Measurements from ENCODE around the gene POU6F1.
"Not testable (repeated sequence)": the region's sequence is repeated elsewhere in the genome, so short reads cannot be mapped to it uniquely, and the experiment has no call there.

Gene POU6F1

DNA sequence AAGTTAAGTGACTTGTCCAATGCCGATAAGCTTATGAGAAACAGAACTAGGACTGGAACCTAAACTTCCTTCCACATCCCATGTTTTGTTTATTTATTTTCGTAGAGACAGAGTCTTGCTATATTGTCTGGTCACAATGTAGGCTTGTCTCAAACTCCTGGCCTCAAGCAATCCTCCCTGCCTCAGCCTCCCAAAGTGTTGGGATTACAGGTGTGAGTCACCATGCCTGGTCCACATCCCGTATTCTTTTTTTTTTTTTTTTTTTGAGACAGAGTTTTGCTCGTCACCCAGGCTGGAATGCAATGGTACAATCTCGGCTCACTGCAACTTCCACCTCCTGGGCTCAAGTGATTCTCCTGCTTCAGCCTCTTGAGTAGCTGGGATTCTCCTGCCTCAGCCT is 9.2 kb upstream of the POU6F1 start:
- DNase-seq = not testable (repeated sequence)

DNA sequence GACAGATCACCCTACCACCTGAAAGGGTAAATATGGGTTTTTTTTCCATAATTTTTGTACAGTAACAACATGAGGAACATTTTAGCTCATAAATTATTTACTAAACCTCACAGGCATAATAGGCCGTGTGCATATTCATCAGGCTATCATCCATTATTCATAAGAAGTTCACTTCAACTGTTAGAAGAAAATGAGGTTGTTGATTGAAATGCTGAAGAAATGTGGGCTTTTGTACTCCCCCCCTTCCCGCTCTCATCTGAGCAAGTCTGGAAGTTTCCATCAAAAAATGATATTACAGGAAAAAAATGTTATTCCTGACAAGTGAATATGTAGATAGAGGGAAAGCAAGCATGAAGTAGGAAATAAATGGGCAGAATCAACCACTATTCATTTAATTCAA is 7.9 kb upstream of the POU6F1 start:
- DNase-seq = no peak

DNA sequence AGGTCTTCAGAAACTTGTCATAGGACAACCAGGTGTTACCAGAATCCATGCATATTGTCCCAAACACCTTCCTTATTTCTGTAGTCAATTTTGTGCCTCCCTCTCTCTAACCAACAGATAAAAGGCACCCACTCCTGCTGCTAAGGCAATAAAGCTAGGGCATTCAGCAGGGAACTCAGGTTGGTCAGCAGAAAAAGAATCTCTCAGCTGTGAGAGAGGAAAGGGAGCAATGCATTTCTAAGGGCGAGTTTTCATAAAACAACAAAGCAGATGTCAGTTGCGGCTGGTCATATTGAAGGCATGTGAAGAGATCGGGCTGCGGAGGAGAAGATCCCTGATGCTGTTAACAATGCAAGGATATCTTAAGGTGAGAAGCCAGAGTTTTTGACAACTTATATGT is 7.4 kb upstream of the POU6F1 start:
- no peak for DNase-seq

DNA sequence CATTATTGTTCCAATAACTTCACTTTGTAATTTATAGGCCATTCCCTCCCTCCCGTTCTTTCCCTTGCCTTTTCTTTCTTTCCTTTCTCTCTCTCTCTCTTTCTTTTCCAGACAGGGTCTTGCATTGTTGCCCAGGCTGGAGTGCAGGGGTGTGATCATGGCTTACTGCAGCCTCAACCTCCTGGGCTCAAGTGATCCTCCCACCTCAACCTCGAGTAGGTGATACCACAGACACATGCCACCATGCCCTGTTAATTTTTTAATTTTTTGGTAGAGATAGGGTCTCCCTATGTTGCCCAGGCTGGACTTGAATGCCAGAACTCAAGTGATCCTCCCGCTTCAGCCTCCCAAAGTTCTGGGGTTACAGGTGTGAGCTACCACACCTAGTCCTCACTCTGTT is 6.8 kb upstream of the POU6F1 start:
- no peak for DNase-seq

DNA sequence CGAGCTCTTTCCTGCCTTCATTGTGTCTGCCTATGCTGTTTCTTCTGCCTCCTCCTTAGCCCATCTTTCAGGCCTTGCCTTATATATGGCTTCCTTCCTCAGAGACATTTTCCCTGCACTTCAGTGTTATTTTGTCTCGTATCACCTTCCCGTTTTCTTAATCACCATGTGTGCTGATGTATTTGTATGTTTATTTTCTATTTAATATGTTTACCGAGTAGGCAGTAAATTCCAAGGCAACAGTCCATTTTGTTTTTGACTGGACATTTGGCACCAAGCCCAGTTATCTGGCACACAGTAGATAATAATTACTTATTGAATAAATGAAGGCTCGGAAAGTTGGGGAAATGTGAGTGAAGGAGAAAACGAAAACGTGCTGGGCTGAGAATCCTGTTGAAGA is 4.6 kb upstream of the POU6F1 start:
- DNase-seq = no peak

DNA sequence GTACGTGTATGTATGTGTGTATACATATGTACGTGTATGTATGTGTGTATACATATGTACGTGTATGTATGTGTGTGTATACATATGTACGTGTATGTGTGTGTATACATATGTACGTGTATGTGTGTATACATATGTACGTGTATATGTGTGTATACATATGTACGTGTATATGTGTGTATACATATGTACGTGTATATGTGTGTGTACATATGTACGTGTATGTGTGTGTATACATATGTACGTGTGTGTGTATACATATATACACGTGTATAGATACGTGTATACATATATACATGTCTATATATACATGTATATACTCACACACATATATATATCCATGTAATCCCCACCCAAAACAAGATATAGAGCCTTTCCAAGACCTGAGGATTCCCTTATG is 2.0 kb upstream of the POU6F1 start:
- DNase-seq = not testable (repeated sequence)

DNA sequence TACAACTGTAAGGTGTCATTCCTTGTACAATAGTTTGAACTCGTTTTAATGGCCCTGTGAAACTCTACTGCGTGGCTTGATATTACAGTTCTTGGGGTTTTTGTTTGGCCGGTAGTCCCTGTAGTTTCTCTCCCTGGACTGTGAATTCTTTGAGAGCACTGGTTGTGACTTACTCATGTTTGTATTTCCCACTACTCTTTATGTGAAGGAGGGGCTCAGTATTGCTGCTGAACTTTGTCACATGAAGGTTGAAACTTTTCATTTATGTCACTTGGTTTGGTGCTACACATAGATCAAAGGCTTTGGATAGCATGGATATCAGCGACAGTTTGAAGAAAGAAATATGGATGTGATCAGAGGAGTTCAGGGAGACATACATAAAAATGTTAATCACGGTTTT is 1.5 kb upstream of the POU6F1 start:
- DNase-seq = no peak

DNA sequence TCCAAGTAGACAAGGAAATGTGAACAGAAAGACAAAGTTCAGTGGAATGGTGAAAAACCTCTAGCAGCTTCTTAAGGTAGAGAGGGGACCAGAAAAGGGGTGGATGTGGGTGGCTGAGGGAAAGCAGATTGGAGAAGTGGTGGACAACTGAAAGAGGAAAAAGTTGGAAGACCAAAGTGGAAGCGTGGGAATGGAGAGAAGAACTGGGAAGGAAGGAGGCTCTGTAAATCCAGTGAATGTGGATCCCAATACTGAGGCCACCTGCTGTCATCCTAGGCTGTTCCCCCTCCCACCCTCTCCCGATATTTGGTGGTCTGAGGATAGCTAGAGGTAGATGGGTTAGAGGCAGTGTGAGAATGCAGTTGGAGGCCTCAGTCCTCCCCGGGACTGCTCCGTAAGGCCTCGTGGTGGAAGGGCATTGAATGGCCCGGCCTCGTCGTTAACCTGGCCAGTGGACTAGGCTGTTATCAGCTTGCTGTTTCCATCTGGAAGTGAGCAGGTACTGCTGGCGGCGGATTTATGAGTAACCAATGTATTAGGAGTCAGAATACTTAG is 822 bp upstream of the POU6F1 start:
- no peak for DNase-seq

DNA sequence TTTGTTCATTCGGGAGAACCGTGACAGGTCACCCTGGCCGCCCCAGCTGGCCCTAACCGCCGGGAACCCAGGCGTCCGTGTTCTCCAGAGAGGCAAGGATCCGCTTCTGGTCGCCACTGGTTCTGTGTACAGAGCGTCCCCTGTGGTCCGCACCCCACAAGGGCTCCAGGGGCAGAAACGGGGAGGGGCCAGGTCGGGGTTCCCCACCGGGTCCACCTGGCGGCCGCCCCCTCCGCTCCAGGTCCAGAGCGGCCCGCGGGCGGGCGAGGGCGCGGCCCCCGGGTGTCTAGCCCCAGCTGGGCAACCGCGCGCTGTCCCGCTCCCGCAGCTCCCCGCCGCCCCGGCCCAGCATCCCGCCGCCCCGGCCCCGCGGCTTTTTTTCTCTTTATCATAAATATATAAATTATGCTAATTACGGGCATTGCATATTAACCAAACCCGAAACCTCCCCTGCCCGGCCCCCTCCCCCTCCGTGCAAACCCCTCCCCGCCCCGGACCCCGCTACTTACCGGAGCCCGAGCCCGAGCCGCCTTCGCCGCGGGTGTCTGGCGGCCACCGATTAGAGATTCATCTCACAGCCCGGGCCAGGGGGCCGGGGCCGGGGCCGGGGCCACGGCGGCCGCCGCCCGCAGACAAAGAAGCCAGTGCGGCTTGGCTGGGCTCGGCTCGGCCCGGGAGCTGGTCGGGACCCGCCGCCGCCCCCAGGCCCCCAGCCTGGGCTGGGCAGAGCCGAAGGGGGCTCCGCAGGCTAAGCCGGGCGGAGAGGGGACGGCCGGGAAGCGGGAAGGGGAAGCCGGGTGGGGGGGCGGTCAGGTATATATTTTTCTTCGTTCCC is 512 bp downstream of the POU6F1 start:
- DNase-seq = peak; percentile 10

DNA sequence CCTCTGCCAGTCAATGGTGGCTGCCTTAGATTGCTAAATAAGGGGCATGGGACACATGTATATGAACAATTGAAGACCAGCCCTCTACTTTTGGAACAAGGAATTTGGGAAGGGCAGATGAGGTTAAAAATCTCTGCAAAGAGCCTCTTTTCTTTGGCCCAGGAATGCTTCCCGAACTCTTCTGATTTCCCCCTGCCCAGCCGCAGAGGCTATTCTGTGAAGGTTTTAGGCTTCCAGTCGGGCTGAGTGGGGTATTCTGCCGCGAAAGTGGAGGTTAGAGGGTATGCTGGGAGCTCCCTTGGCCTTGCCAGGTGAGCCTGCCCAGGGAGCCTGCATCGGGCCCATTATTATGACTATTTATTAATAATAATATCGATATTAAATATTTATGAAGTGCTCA is 1.2 kb downstream of the POU6F1 start:
- no peak for DNase-seq

DNA sequence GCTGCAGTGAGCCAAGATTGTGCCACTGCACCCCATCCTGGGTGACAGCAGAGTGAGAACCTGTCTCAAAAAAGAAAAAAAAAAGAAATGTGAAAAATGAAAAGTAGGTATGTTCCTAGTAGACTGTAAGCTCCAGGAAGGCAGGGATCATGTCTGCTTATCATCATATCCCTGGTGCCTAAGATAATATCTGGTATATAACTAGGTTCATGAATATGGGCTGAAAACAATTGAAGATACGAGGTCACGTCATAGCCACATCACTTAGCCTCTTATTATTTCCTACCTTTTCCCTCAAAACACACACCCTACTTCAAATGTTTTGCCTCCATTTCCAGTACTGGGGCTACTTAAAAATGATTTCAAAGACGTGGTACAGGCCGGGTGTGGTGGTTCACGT is 3.0 kb downstream of the POU6F1 start:
- no peak for DNase-seq

DNA sequence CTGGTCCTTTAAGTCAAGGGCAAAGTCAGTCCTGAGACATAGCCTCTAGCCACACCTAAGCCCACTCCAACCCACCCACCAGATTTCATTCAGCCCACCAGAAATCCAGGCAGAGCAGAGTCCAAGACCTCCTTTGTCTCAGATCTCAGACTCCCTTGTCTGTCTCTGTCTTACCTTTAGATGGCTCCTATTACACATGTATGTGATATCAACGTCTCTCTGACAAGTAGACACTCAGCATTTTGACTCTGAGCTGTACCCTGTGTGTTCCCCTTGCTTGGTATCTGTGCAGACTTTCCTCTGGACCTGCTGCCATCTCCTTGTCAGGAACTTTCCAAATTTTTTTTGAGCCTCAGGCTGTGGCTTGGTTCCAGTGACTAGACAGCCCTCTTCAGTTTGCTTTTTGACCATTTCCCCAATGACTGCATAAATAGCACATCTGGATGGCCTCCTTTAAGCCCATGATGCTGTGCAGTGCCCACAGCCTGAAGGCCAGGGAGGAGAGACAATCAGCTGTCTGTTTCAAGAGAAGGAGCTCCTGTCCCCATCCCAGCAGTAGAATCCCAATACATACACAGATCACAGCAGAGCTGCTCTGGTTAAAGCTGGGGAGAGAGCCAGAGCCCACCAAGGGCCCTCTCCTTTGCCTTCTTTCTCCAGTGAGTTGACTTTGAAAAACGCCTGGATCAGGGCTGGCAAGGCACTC is 7.0 kb downstream of the POU6F1 start:
- DNase-seq = no peak

DNA sequence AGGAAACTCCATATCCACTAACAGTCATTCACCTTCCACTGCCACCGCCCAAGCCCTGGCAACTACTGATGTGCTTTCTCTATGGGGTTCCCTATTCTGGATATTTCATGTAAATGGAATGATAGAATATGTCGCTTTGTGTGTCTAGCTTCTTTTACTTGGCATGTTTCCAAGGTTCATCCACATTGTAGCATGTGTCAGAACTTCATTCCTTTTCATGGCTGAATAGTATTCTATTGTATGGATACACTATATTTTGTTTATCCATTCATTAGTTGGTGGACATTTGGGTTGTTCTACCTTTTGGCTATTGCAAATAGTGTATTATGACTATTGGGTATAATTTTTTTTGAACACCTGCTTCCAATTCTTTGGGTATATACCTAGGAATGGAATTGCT is 8.6 kb downstream of the POU6F1 start:
- no peak for DNase-seq

DNA sequence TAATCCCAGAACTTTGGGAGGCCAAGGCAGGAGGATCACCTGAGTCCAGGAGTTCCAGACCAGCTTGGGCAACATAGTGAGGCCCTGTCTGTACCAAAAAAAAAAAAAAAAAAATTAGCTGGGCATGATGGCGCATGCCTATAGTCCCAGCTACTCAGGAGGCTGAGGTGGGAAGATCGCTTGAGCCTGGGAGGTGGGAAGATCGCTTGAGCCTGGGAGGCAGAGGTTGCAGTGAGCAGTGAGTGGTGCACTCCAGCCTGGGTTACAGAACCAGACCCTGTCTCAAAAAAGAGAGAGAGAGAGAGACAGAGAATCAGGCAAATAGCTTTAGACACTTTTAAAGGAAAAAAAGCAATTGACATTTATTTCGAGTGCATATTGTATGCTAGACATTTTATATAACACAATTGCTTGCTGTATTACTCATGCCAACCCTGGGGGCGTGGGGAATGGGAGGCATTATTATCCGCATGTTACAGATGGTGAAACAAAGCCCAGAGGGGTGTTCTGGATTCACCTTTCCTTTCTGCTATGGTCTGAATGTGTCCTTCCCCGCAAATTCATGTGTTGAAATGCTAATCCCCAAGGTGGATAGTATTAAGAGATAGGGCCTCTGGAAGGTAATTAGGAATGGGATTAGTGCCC is 9.7 kb downstream of the POU6F1 start:
- DNase-seq = no peak

DNA sequence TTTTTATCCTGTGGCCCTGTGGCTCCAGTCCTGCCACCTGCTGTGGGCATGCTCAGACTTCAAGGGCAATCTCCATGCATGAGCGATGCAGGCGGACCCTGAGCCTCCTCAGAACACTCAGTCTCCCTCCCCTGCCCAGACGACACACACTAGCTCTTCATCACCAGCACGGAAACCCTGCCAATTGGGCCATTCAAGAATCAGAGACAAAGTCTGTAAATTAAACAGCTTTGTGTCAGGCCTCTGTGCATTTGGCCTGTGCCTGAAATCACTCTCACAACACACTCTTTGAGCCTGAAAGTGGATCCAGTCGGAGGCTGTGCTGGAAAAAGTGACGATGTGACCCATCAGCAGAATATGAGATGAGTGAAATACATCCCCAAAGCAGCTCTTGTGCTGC is 12.5 kb downstream of the POU6F1 start:
- DNase-seq = no peak

DNA sequence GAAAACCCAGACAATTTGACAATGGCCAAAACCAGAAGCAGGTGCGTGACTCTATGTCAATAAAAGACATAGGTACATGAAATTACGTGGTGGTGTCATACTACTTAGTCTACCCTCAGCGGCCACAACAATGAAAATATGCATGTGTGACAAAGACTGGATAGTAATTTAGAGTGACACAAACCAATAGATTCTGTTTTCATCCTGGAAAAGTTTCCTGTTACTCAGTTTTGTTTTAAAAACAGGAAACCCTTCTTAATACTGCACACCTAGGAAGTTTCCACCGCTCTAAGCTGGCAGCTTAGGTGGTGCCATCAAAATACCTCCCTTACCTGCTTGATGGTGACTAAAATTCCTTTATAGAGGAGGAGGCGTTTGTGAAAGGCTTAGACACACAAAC is 15.1 kb downstream of the POU6F1 start:
- DNase-seq = no peak

DNA sequence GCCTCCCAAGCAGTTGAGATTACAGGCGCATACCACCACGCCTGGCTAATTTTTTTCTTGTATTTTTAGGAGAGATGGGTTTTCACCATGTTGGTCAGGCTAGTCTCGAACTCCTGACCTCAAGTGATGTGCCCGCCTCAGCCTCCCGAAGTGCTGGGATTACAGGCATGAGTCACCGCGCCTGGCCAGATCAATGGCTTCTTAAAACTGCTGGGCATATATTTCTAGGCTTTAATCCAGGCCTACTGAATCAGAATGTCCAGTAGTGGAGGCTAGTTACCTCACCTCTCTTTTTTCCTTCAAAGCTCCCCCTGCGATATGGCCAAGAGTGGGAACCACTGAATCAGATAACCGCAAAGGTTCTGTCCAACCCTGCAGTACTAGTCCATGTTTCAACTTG is 17.1 kb downstream of the POU6F1 start:
- DNase-seq = no peak

DNA sequence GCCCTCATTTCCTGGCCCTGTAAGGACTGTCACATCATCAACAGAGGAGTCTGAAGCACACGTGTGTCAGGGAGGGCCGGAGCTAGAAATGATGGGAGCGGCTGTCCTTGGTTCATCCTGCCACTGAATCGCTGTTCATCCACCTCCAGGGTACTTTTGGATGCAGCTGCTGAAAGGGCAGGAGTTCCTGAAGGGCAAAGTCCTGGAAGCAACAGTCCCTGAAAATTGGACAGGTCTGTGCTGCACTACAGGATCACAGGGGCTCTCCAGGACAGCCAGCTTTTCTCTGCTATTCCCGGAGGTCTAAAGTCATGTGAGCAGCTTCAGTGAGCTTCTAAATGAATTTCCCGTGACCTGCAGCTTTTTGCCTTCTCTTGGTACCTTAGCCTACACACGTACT is 17.7 kb downstream of the POU6F1 start:
- no peak for DNase-seq

DNA sequence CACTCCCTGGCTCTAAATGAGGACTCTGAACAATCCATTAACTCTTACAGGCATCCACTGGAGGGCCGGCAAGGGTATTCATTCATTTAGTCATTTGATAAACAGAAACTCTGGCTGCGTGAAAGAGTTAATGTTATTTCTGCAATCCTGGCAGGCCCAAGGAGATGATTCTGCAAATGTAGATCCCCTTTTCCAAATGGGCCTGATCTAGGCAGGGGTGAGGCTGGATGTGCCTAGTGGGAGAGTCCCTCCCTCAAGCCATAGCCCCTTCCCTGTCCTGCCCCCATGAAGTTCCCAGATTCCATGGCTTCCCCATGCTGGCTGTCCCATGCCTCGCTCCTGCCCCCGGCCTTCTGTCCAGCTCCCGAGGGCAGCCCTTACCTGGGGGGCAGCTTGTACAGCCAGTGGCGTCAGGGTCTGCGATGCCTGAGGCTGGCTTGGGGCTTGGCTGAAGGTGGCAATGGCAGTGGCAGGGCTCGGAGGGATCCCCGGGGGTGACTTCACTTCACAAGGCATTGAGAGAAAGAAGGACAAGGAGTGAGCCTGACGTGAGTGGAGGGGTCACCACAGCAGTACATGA is 18.4 kb downstream of the POU6F1 start:
- DNase-seq = no peak

DNA sequence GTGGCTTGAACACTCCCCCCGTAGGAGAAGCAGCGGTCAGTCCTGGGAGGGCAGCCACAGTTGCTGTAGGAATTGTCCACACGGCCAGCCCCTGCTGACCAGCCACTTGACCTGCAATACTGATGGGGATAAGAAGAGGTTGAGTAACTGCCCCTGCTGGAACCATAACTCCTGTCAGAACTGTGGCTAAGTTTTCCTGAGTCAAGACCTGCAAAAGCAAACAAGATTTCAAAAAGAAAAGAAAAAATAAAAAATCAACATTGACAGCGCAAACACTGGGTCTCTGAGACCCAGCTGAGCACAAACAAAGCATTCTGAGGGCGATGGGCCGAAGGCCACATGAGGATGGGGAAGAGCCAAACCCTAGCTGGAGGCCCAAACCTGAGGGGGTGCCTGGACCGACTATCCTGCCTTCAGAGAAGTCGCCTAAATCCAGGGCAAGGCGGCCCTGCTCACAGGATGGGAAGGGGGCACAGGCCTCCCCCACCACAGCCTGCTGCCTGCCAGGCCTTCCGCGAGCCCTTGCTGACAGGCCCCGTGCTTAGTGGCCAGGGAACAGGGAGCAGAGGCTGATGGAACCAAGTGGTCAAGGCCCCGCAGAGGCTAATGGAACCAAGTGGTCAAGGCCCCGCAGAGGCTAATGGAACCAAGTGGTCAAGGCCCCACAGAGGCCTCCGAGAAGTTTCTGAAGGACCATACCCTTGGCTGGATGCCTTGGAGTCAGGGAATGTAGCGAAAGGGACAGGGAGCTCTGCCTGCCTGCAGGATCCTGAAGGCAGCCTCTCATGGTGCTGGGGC is 19.1 kb downstream of the POU6F1 start:
- no peak for DNase-seq

DNA sequence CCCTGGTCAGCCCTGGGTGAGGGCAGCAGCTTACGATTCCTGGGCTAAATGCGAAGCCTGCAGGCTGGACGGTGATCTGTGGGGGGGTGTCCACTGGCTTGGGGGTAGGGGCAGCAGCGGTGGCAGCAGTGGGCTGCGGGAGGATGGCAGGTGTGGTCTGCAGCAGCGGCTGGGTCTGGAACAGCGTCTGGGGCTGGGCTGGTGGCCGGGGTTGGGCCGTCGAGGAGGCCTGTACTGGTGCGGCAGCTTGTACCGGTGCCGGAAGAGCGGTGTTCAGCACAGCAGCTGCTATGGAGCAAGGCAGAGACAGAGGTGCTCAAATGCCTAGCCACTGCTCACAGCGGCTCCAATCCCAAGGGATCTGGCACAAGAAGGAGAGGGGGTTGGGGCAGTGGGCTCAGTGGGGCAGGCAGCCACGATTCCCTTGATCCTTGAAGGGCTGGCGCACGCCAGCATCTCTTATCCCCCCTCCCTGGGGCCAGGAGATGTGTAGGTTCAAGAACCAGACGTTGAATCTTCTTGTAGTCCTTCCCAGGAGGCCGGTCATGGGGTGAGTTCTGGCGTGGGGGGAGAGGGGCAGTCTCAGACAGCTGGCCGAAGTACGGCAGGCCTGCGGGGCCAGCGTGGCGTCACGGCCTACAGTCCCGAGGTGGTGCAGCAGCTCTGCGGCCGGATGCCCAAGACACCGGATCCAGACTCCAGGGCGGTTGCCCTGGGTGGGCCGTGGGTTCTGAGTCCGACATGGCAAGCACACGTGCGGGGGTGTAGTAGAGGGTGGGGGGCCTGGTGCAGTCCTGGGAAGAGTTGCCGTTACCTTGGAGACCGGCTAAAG is 19.9 kb downstream of the POU6F1 start:
- DNase-seq = no peak
